GM12878 (cell line): Measurements from ENCODE around the gene EFNB2. TPM values are rescaled to one million over a fixed set of nuclear protein-coding genes. Genes with fewer than 3 reads are reported as not detected.

Source experiments
- CHD2 ChIP-seq: IDR thresholded peaks from 2 replicates; pipeline ENCODE4 v1.6.1; 2011; ENCODE audit warnings: low read depth, low read length, improper control_type of control experiment, borderline replicate concordance
- MXI1 ChIP-seq: fragments of 150-350 bp; IDR thresholded peaks from 2 replicates; pipeline ENCODE4 v1.6.1; 2011; ENCODE audit warnings: low read depth, mild to moderate bottlenecking, inconsistent platforms, low read length, improper control_type of control experiment
- RAD21 ChIP-seq: IDR thresholded peaks from 2 replicates; pipeline ENCODE4 v1.6.1; 2011; ENCODE audit warnings: mild to moderate bottlenecking, low read depth, low read length, moderate library complexity; ENCODE audit not compliant: insufficient read depth
- SREBF2 ChIP-seq: IDR thresholded peaks from 2 replicates; pipeline ENCODE4 v1.6.1; 2012; ENCODE audit warnings: mild to moderate bottlenecking, low read length
- TARDBP ChIP-seq: IDR thresholded peaks from 2 replicates; pipeline ENCODE4 v1.6.1; 2016; ENCODE audit warnings: borderline replicate concordance
- polyA plus RNA-seq, 11 experiments: library from polyadenylated mRNA; depleted of rRNA in 4 of 11; unstranded in 6 of 11; stranded (reverse) in 5 of 11; fragments of >200 nt; fragmentation: Nextera tagmentation in 4 of 11; fragmentation: Illumina TruSeq in 1 of 11; extraction: Ambion mirVana in 4 of 11; extraction: Trizol in 1 of 11; gene quantifications; 1 replicate in 1 of 11; 2 replicates in 10 of 11; pipeline versions ENCODE4 v1.2.1 to v1.2.3, GENCODE V29; 2011 to 2016; ENCODE audit warnings: inconsistent platforms in 2 of 11, missing spikeins in 2 of 11, low read depth in 1 of 11
- total RNA-seq, 4 experiments: library from RNA; depleted of rRNA in 3 of 4; stranded (reverse); fragments of >200 nt in 3 of 4; fragmentation: Illumina TruSeq in 1 of 4; extraction: Trizol in 1 of 4; gene quantifications; 2 replicates each; pipeline versions ENCODE4 v1.2.1 to v1.2.3, GENCODE V29; 2013 to 2021
- TF ChIP-seq, protein P1 (sequence below): fragments of 450-650 bp; formaldehyde crosslinking; IDR thresholded peaks from 2 replicates; pipeline ENCODE4 v1.4.0; 2022; ENCODE audit warnings: mild to moderate bottlenecking, moderate library complexity
- TF ChIP-seq, protein P2 (sequence below): IDR thresholded peaks from 2 replicates; pipeline ENCODE4 v1.6.1; 2011; ENCODE audit warnings: mild to moderate bottlenecking, low read depth, low read length, moderate library complexity; ENCODE audit not compliant: insufficient replicate concordance
- TF ChIP-seq, protein P3 (sequence below): fragments of 450-650 bp; IDR thresholded peaks from 2 replicates; pipeline ENCODE4 v1.6.1; 2017; ENCODE audit warnings: mild to moderate bottlenecking

EFNB2 gene
- total and polyA plus RNA-seq, 10 of the 15 experiments (the other 5 are each of a cell fraction or from before 2014, with no cell fraction given): 0.12 to 1.5 (median 0.31) TPM; not detected in 1

DNA sequence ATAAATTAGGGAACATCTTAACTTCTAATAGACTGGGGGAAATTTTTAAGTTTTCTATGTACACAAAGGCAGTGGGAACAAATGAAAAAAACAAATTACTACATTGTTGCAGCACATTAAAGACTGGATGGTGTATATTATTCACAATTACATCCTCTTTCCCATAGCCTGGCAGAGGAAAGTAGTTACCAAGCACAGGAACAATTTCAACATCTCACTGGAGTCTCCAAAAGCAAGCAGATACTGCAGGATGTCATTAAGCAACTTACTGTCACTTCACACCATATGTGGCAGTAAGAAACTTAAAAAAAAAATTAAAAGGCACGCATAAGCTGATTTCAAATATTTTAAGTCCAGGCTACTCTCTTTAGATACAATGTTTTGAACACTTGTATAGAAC, 6.4 kb upstream of the EFNB2 start (continued):
- TF ChIP-seq, protein P1, sequence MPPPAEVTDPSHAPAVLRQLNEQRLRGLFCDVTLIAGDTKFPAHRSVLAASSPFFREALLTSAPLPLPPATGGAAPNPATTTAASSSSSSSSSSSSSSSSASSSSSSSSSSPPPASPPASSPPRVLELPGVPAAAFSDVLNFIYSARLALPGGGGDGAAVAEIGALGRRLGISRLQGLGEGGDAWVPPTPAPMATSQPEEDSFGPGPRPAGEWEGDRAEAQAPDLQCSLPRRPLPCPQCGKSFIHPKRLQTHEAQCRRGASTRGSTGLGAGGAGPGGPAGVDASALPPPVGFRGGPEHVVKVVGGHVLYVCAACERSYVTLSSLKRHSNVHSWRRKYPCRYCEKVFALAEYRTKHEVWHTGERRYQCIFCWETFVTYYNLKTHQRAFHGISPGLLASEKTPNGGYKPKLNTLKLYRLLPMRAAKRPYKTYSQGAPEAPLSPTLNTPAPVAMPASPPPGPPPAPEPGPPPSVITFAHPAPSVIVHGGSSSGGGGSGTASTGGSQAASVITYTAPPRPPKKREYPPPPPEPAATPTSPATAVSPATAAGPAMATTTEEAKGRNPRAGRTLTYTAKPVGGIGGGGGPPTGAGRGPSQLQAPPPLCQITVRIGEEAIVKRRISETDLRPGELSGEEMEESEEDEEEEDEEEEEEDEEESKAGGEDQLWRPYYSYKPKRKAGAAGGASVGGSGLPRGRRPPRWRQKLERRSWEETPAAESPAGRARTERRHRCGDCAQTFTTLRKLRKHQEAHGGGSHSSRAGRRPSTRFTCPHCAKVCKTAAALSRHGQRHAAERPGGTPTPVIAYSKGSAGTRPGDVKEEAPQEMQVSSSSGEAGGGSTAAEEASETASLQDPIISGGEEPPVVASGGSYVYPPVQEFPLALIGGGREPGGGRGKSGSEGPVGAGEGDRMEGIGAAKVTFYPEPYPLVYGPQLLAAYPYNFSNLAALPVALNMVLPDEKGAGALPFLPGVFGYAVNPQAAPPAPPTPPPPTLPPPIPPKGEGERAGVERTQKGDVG (CRISPR knock-in tag): no peak
- TF ChIP-seq SREBF2 (no peak), MXI1 (no peak), TARDBP (no peak), RAD21 (no peak), CHD2 (no peak)
- TF ChIP-seq, protein P2, sequence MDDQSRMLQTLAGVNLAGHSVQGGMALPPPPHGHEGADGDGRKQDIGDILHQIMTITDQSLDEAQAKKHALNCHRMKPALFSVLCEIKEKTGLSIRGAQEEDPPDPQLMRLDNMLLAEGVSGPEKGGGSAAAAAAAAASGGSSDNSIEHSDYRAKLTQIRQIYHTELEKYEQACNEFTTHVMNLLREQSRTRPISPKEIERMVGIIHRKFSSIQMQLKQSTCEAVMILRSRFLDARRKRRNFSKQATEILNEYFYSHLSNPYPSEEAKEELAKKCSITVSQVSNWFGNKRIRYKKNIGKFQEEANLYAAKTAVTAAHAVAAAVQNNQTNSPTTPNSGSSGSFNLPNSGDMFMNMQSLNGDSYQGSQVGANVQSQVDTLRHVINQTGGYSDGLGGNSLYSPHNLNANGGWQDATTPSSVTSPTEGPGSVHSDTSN: no peak
- TF ChIP-seq, protein P3, sequence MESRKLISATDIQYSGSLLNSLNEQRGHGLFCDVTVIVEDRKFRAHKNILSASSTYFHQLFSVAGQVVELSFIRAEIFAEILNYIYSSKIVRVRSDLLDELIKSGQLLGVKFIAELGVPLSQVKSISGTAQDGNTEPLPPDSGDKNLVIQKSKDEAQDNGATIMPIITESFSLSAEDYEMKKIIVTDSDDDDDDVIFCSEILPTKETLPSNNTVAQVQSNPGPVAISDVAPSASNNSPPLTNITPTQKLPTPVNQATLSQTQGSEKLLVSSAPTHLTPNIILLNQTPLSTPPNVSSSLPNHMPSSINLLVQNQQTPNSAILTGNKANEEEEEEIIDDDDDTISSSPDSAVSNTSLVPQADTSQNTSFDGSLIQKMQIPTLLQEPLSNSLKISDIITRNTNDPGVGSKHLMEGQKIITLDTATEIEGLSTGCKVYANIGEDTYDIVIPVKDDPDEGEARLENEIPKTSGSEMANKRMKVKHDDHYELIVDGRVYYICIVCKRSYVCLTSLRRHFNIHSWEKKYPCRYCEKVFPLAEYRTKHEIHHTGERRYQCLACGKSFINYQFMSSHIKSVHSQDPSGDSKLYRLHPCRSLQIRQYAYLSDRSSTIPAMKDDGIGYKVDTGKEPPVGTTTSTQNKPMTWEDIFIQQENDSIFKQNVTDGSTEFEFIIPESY: no peak
